ENCODE measurements around the gene INPP5B. TPM values are rescaled to one million over a fixed set of nuclear protein-coding genes. Genes with fewer than 3 reads are reported as not detected.
A peak's percentile ranks its signal among the peaks of the same experiment; 100 is the strongest.

The INPP5B gene
- total and polyA plus RNA-seq, 9 of the 15 experiments (the other 6 are each of a cell fraction or from before 2014, with no cell fraction given): 14.1 to 28.7 (median 20.9) TPM

DNA sequence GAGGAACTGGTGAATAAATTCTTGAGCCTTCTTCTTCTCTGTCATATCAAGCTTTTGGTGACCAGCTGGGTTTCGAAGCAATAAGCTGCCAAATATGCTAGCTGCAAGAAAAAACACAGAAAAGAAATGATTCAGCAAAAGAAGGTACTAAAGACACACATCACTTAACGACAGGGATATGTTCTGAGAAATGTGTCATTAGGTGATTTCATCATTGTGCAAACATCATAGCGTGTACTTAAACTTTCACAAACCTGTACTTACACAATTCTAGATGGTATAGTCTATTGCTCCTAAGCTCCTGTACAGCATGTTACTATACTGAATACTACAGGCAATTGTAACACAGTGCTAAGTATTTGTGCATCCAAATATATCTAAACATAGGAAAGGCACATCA, 84.5 kb downstream of the INPP5B start (continued):
- TF ChIP-seq, protein P1, sequence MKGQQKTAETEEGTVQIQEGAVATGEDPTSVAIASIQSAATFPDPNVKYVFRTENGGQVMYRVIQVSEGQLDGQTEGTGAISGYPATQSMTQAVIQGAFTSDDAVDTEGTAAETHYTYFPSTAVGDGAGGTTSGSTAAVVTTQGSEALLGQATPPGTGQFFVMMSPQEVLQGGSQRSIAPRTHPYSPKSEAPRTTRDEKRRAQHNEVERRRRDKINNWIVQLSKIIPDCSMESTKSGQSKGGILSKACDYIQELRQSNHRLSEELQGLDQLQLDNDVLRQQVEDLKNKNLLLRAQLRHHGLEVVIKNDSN (CRISPR knock-in tag; IDR thresholded peaks at IDR 0.05): no peak
- TF ChIP-seq ZNF318 (IDR thresholded peaks at IDR 0.05; ENCODE audit: borderline replicate concordance in 1 of 2, low read depth in 1 of 2) (peak in 1 of 2 experiments; percentile 75; a peak in 2 of 4 replicates), ETV1 (tag; conservative IDR thresholded peaks at IDR 0.05; ENCODE audit: low read depth) (no peak), JUN (IDR thresholded peaks at IDR 0.05; ENCODE audit: borderline replicate concordance, low read depth, low read length) (peak; percentile 61; the same call in 1 of the 2 replicates), JUN (CRISPR knock-in tag; IDR thresholded peaks at IDR 0.05; ENCODE audit: borderline replicate concordance) (no peak), HDAC1 (IDR thresholded peaks at IDR 0.05) (no peak), FOXA3 (CRISPR knock-in tag; conservative IDR thresholded peaks at IDR 0.05 in 1 of 2, IDR thresholded peaks at IDR 0.05 in 1 of 2) (peak; percentile 87 to 91), FOSL1 (tag; conservative IDR thresholded peaks at IDR 0.05) (peak; percentile 51), CBFA2T3 (IDR thresholded peaks at IDR 0.05) (peak; percentile 18; the same call in 1 of the 2 replicates), HMG20A (CRISPR knock-in tag; conservative IDR thresholded peaks at IDR 0.05) (no peak), TAF9B (IDR thresholded peaks at IDR 0.05; ENCODE audit: partially characterized antibody) (peak; percentile 17), ZFPM2 (CRISPR knock-in tag; IDR thresholded peaks at IDR 0.05) (no peak), RBM22 (IDR thresholded peaks at IDR 0.05; ENCODE audit: low read depth, low read length, poor library complexity, severe bottlenecking) (no peak)
- TF ChIP-seq, protein P2, sequence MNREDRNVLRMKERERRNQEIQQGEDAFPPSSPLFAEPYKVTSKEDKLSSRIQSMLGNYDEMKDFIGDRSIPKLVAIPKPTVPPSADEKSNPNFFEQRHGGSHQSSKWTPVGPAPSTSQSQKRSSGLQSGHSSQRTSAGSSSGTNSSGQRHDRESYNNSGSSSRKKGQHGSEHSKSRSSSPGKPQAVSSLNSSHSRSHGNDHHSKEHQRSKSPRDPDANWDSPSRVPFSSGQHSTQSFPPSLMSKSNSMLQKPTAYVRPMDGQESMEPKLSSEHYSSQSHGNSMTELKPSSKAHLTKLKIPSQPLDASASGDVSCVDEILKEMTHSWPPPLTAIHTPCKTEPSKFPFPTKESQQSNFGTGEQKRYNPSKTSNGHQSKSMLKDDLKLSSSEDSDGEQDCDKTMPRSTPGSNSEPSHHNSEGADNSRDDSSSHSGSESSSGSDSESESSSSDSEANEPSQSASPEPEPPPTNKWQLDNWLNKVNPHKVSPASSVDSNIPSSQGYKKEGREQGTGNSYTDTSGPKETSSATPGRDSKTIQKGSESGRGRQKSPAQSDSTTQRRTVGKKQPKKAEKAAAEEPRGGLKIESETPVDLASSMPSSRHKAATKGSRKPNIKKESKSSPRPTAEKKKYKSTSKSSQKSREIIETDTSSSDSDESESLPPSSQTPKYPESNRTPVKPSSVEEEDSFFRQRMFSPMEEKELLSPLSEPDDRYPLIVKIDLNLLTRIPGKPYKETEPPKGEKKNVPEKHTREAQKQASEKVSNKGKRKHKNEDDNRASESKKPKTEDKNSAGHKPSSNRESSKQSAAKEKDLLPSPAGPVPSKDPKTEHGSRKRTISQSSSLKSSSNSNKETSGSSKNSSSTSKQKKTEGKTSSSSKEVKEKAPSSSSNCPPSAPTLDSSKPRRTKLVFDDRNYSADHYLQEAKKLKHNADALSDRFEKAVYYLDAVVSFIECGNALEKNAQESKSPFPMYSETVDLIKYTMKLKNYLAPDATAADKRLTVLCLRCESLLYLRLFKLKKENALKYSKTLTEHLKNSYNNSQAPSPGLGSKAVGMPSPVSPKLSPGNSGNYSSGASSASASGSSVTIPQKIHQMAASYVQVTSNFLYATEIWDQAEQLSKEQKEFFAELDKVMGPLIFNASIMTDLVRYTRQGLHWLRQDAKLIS (CRISPR knock-in tag; IDR thresholded peaks at IDR 0.05): no peak

All from K562 (cell line).